ENCODE results near the gene DMRT1. TPM values are rescaled to one million over a fixed set of nuclear protein-coding genes. Genes with fewer than 3 reads are reported as not detected.
A peak's percentile ranks its signal among the peaks of the same experiment; 100 is the strongest.

The DMRT1 gene
- polyA plus RNA-seq, 1 experiment, result not detected

GRCh38 chr9:893115-893514 is 51.6 kb downstream of the DMRT1 start:
- Histone ChIP-seq H3K36me3 (ENCODE audit: control insufficient read depth, insufficient read depth, low read length) (no peaks in the 10 kb centered on the region), H3K4me3 (ENCODE audit: low read depth, low read length) (no peak overlapping the region), H3K27me3 (ENCODE audit: control insufficient read depth, insufficient read depth, low read length) (no peaks in the 10 kb centered on the region; the same call in 1 of the 2 replicates)
- POLR2A ChIA-PET, result no interaction called here
- TF ChIP-seq CTCF (IDR thresholded peaks at IDR 0.05; ENCODE audit: insufficient read depth, low read depth, low read length), result no peak
- CTCF ChIA-PET, result interaction anchor here (1.2 to 9.7 kb wide), 7 partner anchors 9 to 116 kb away, joined by 3 to 69 read pairs (median 8); no protein-coding TSS in a partner anchor
- DNase-seq (ENCODE audit: low read depth), result no peak

DNA sequence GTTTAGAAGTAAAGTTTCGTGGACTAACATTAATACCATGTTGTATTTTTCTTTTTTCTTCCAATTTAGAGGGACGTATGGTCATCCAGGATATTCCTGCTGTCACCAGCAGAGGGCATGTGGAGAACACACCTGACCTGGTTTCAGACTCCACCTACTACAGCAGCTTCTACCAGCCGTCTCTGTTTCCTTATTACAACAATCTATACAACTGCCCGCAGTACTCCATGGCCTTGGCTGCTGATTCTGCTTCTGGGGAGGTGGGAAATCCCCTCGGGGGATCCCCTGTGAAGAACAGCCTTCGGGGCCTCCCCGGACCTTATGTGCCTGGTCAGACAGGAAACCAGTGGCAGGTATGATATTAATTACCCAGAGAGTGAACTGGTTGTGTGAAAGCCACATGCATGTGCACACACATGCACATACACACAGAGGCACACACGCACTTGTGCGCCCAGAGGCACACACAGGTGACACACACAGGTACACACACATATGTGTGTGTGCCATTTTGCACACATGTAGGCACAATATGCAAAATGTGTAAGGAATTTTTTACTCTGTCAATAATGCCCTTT is 52.4 kb downstream of the DMRT1 start:
- CTCF ChIA-PET, result interaction anchor here (0.6 to 9.7 kb wide), 14 partner anchors 9 to 1027 kb away, joined by 3 to 69 read pairs (median 3); no protein-coding TSS in a partner anchor
- Histone ChIP-seq H3K36me3 (ENCODE audit: control insufficient read depth, insufficient read depth, low read length) (no peaks in the 10 kb centered on the region), H3K27me3 (ENCODE audit: control insufficient read depth, insufficient read depth, low read length) (no peaks in the 10 kb centered on the region; the same call in 1 of the 2 replicates), H3K4me3 (ENCODE audit: low read depth, low read length) (no peak overlapping the region)
- peak; percentile 77 for TF ChIP-seq CTCF (IDR thresholded peaks at IDR 0.05; ENCODE audit: insufficient read depth, low read depth, low read length)
- POLR2A ChIA-PET, result no interaction called here
- DNase-seq (ENCODE audit: low read depth), result no peak

- POLR2A ChIA-PET, result no interaction called here
- H3K4me3 ChIP-seq (ENCODE audit: low read depth, low read length), result no peak overlapping the region
- no peaks in the 10 kb centered on the region for H3K27me3 ChIP-seq (ENCODE audit: control insufficient read depth, insufficient read depth, low read length)
- CTCF ChIA-PET, result interaction anchor here (0.7 to 2.1 kb wide), 5 partner anchors 9 to 110 kb away, joined by 3 to 6 read pairs (median 5); no protein-coding TSS in a partner anchor
- no peak for TF ChIP-seq CTCF (IDR thresholded peaks at IDR 0.05; ENCODE audit: insufficient read depth, low read depth, low read length)
- no peaks in the 10 kb centered on the region for H3K36me3 ChIP-seq (ENCODE audit: control insufficient read depth, insufficient read depth, low read length)
- DNase-seq (ENCODE audit: low read depth), result no peak
Observed at GRCh38 chr9:899440-900184, 58.1 kb downstream of the DMRT1 start.

GRCh38 chr9:903886-904285 is 62.4 kb downstream of the DMRT1 start:
- Histone ChIP-seq H3K4me3 (ENCODE audit: low read depth, low read length) (no peak overlapping the region), H3K36me3 (ENCODE audit: control insufficient read depth, insufficient read depth, low read length) (no peaks in the 10 kb centered on the region), H3K27me3 (ENCODE audit: control insufficient read depth, insufficient read depth, low read length) (no peaks in the 10 kb centered on the region)
- POLR2A ChIA-PET, result no interaction called here
- no peak for DNase-seq (ENCODE audit: low read depth)
- CTCF ChIA-PET, result interaction anchor here (1.0 to 1.1 kb wide), 2 partner anchors 9 to 14 kb away, joined by 3 read pairs; no protein-coding TSS in a partner anchor
- TF ChIP-seq CTCF (IDR thresholded peaks at IDR 0.05; ENCODE audit: insufficient read depth, low read depth, low read length), result no peak

DNA sequence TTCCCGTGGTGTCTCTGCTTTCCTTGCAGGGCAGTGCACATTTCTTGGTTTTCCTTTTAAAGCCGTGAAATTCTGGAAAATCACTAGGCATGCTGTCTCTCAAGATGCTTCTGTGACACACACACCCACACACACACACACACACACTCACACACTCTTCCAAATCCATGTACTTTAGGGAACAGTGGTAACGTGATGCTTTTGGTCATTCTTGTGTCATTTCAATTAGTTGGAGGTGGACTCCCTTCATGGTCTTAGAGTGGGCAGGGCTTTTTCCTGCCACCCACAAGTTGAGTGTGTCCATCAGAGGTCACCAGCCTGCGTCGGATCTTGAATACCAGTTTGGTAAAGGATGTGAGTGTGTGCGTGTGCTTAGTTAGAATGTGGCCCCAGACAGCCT is 64.4 kb downstream of the DMRT1 start:
- POLR2A ChIA-PET, result no interaction called here
- H3K27me3 ChIP-seq (ENCODE audit: control insufficient read depth, insufficient read depth, low read length), result no peaks in the 10 kb centered on the region
- no peak overlapping the region for H3K4me3 ChIP-seq (ENCODE audit: low read depth, low read length)
- no peak for TF ChIP-seq CTCF (IDR thresholded peaks at IDR 0.05; ENCODE audit: insufficient read depth, low read depth, low read length)
- CTCF ChIA-PET, result interaction anchor here (1.3 kb wide), 1 partner anchor 73 kb away, joined by 3 read pairs; no protein-coding TSS in a partner anchor
- no peak for DNase-seq (ENCODE audit: low read depth)
- no peaks in the 10 kb centered on the region for H3K36me3 ChIP-seq (ENCODE audit: control insufficient read depth, insufficient read depth, low read length)

Data from BJ (cell line).